HepG2 (cell line): ENCODE results near the gene HLA-DOA. TPM values are rescaled to one million over a fixed set of nuclear protein-coding genes. Genes with fewer than 3 reads are reported as not detected.

Source experiments
- ARNTL ChIP-seq: sonication (generic); formaldehyde crosslinking; IDR thresholded peaks from 2 replicates; pipeline ENCODE4 v1.4.0; 2020; ENCODE audit warnings: mild to moderate bottlenecking, missing genetic modification reagents
- HNF1A ChIP-seq, 2 experiments: sonication (generic) in 1 of 2; formaldehyde crosslinking in 1 of 2; IDR thresholded peaks; 2 replicates each; pipeline versions ENCODE4 v1.4.0 to v1.6.1; 2016 to 2020; ENCODE audit warnings: borderline replicate concordance in 1 of 2, low read depth in 1 of 2, mild to moderate bottlenecking in 1 of 2, missing genetic modification reagents in 1 of 2
- IKZF5 ChIP-seq: IDR thresholded peaks from 2 replicates; pipeline ENCODE4 v1.6.1; 2018; ENCODE audit warnings: missing genetic modification reagents, mild to moderate bottlenecking, missing compliant biosample characterization
- JUN ChIP-seq: sonication (generic); formaldehyde crosslinking; IDR thresholded peaks from 2 replicates; pipeline ENCODE4 v1.4.0; 2020; ENCODE audit warnings: mild to moderate bottlenecking, missing genetic modification reagents
- KLF16 ChIP-seq, 2 experiments: sonication (generic) in 1 of 2; formaldehyde crosslinking in 1 of 2; IDR thresholded peaks; 2 replicates each; pipeline versions ENCODE4 v1.6.1 to v1.8.0; 2016 to 2023; ENCODE audit warnings: missing genetic modification reagents in 2 of 2, missing compliant biosample characterization in 1 of 2
- SUZ12 ChIP-seq: fragments of 150-350 bp; IDR thresholded peaks from 2 replicates; pipeline ENCODE4 v1.6.1; 2014; ENCODE audit warnings: low read depth, low read length
- ZBTB10 ChIP-seq: sonication (generic); formaldehyde crosslinking; IDR thresholded peaks from 2 replicates; pipeline ENCODE4 v1.4.0; 2020; ENCODE audit warnings: missing genetic modification reagents, borderline replicate concordance
- ZNF17 ChIP-seq: sonication (generic); formaldehyde crosslinking; IDR thresholded peaks from 2 replicates; pipeline ENCODE4 v1.5.0; 2020; ENCODE audit warnings: mild to moderate bottlenecking, missing genetic modification reagents
- ZNF749 ChIP-seq: sonication (generic); formaldehyde crosslinking; IDR thresholded peaks from 2 replicates; pipeline ENCODE4 v1.8.0; 2022; ENCODE audit warnings: mild to moderate bottlenecking, missing genetic modification reagents, moderate library complexity, borderline replicate concordance
- polyA plus RNA-seq, 8 experiments: library from polyadenylated mRNA; depleted of rRNA in 3 of 8; stranded (reverse) in 7 of 8; unstranded in 1 of 8; fragments of >200 nt; fragmentation: Illumina TruSeq in 4 of 8; extraction: Trizol in 4 of 8; gene quantifications; 2 replicates each; pipeline versions ENCODE4 v1.2.1 to v1.2.3, GENCODE V29; 2011 to 2016; ENCODE audit warnings: low read depth in 4 of 8, missing spikeins in 1 of 8, mixed read lengths in 1 of 8; ENCODE audit not compliant: insufficient read depth in 1 of 8
- total RNA-seq, 5 experiments: library from RNA; depleted of rRNA; stranded (reverse); fragments of >200 nt; fragmentation: Illumina TruSeq; extraction: Trizol; gene quantifications; 2 replicates each; pipeline ENCODE4 v1.2.3, GENCODE V29; 2016; ENCODE audit warnings: low read depth in 1 of 5
- TF ChIP-seq, protein P1 (sequence below): sonication (generic); formaldehyde crosslinking; IDR thresholded peaks from 2 replicates; pipeline ENCODE4 v1.5.1; 2020; ENCODE audit warnings: mild to moderate bottlenecking, missing genetic modification reagents, borderline replicate concordance
- TF ChIP-seq, protein P2 (sequence below): IDR thresholded peaks from 2 replicates; pipeline ENCODE4 v1.6.1; 2016

The HLA-DOA gene
- total and polyA plus RNA-seq, 2 of the 13 experiments (the other 11 are each of a cell fraction or from before 2014, with no cell fraction given): 0.03 to 0.09 TPM

DNA sequence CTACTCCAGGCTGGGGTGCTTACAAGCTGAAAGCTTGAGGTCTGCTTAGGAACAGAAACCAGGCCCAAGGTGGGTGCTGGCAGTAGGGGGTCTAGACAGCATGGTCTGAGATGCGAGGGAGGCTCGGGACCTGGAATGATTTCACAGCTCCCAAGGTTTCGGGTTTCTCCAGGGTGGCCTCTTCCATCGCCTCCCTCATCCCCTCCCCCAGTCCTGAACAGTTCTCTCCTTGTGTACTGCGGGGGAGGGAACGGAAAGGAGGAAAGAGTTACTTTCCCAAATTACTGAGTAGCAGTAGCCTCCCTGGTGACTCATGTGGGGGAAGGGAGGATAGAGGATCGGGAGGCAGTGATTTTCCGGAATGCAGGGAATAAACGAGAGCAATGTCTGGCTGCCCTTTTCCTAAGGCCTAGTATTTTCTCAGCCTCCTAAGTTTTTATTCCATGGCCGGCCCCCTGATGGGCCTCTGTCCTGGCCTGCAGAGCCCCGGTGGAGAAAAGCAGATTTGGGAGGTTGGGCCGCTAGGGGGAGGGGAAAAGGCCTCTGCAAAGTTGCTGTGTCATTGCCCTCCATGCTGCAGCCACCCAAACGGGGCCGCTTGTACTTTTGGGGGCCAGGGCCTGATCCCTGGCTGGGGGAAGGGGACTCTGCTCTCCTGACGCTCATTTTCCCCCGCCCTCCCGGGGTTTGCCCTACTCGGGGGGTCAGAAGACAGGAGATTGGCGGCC, 39.5 kb downstream of the HLA-DOA start (continued):
- TF ChIP-seq, protein P1, sequence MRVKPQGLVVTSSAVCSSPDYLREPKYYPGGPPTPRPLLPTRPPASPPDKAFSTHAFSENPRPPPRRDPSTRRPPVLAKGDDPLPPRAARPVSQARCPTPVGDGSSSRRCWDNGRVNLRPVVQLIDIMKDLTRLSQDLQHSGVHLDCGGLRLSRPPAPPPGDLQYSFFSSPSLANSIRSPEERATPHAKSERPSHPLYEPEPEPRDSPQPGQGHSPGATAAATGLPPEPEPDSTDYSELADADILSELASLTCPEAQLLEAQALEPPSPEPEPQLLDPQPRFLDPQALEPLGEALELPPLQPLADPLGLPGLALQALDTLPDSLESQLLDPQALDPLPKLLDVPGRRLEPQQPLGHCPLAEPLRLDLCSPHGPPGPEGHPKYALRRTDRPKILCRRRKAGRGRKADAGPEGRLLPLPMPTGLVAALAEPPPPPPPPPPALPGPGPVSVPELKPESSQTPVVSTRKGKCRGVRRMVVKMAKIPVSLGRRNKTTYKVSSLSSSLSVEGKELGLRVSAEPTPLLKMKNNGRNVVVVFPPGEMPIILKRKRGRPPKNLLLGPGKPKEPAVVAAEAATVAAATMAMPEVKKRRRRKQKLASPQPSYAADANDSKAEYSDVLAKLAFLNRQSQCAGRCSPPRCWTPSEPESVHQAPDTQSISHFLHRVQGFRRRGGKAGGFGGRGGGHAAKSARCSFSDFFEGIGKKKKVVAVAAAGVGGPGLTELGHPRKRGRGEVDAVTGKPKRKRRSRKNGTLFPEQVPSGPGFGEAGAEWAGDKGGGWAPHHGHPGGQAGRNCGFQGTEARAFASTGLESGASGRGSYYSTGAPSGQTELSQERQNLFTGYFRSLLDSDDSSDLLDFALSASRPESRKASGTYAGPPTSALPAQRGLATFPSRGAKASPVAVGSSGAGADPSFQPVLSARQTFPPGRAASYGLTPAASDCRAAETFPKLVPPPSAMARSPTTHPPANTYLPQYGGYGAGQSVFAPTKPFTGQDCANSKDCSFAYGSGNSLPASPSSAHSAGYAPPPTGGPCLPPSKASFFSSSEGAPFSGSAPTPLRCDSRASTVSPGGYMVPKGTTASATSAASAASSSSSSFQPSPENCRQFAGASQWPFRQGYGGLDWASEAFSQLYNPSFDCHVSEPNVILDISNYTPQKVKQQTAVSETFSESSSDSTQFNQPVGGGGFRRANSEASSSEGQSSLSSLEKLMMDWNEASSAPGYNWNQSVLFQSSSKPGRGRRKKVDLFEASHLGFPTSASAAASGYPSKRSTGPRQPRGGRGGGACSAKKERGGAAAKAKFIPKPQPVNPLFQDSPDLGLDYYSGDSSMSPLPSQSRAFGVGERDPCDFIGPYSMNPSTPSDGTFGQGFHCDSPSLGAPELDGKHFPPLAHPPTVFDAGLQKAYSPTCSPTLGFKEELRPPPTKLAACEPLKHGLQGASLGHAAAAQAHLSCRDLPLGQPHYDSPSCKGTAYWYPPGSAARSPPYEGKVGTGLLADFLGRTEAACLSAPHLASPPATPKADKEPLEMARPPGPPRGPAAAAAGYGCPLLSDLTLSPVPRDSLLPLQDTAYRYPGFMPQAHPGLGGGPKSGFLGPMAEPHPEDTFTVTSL (CRISPR knock-in tag): 0 out of 2 replicates have a peak, but pooled peaks have one; percentile 33
- TF ChIP-seq ZNF17 (CRISPR knock-in tag) (0 out of 2 replicates have a peak, but pooled peaks have one; percentile 5), ARNTL (CRISPR knock-in tag) (peak; percentile 27; the same call in 1 of the 2 replicates), HNF1A (IDR thresholded peaks at IDR 0.05; ENCODE audit: low read depth) (no peak), HNF1A (CRISPR knock-in tag; IDR thresholded peaks at IDR 0.05; ENCODE audit: borderline replicate concordance) (peak; percentile 14; the same call in 1 of the 2 replicates), ZBTB10 (CRISPR knock-in tag) (peak; percentile 81), IKZF5 (CRISPR knock-in tag) (0 out of 2 replicates have a peak, but pooled peaks have one; percentile 3), JUN (0 out of 2 replicates have a peak, but pooled peaks have one; percentile 4), SUZ12 (no peak), ZNF749 (CRISPR knock-in tag) (0 out of 2 replicates have a peak, but pooled peaks have one; percentile 60), KLF16 (CRISPR knock-in tag; IDR thresholded peaks at IDR 0.05) (no peak)
- TF ChIP-seq, protein P2, sequence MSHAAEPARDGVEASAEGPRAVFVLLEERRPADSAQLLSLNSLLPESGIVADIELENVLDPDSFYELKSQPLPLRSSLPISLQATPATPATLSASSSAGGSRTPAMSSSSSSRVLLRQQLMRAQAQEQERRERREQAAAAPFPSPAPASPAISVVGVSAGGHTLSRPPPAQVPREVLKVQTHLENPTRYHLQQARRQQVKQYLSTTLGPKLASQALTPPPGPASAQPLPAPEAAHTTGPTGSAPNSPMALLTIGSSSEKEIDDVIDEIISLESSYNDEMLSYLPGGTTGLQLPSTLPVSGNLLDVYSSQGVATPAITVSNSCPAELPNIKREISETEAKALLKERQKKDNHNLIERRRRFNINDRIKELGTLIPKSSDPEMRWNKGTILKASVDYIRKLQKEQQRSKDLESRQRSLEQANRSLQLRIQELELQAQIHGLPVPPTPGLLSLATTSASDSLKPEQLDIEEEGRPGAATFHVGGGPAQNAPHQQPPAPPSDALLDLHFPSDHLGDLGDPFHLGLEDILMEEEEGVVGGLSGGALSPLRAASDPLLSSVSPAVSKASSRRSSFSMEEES (CRISPR knock-in tag): 0 out of 2 replicates have a peak, but pooled peaks have one; percentile 3
